GM19397 (cell line): ENCODE measurements around the gene LRRC7.
"Not testable (repeated sequence)": the region's sequence is repeated elsewhere in the genome, so short reads cannot be mapped to it uniquely, and the experiment has no call there.

ENCODE experiments used
- ATAC-seq: cut with Tn5 transposase; IDR thresholded peaks from one replicate; pipeline ENCODE4 v1.9.1; 2021; ENCODE audit warnings: mild to moderate bottlenecking, moderate library complexity; ENCODE audit not compliant: unreplicated experiment

Gene LRRC7

DNA sequence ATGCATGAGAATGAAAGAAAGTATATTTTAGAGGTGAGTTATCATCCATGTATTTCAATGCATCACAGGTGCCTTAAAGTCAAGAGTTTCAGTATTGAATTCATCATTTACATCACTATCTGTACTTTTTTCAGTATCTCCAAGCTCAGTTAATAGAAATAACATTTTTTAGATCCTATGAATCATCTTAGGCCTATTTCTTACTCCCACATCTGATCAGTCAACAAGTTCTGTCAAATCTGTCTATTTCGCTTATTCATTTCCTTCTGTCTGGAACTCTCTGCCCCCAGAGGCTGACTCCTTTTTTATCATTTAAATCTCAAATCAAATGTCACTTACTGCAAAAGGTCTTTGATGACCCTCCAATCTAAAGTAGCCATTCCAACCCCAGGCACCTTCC lies 295.2 kb downstream of the LRRC7 start:
- no peak for ATAC-seq

DNA sequence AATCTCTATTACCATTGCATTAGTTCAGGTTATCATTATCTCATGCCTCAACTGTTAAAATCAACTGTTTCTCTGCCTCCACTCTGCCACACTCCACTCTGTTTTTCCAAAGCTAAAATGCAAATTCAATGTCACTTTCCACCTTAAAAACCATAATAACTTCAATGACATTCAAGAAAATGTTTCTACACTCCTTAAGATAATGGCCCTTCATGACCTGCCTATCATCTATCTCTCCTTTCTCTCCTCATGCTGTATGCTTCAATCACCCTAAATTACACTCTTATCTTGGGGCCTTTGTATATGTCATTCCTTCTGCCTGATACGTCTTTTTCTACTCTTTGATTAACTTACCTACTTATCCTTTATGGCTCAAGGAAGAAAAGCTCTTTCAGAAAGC lies 296.0 kb downstream of the LRRC7 start:
- no peak for ATAC-seq

DNA sequence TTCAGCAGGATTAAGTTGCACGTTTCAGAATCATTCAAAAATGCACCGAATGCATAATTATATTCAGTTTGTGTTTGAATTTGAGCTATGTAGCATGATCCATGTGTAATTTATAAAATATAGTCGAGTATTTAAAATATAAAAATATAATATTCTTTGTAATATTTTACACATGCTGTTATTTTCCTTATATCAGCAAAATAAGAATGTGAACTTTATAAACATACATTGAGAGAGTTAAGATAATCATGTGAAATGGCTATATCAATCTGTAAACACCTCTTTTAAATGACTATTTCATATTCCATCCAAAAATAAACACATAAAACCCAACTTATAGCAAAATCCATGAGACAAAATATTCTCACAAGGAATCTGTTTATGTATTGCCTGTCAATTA lies 303.7 kb downstream of the LRRC7 start:
- ATAC-seq = no peak

DNA sequence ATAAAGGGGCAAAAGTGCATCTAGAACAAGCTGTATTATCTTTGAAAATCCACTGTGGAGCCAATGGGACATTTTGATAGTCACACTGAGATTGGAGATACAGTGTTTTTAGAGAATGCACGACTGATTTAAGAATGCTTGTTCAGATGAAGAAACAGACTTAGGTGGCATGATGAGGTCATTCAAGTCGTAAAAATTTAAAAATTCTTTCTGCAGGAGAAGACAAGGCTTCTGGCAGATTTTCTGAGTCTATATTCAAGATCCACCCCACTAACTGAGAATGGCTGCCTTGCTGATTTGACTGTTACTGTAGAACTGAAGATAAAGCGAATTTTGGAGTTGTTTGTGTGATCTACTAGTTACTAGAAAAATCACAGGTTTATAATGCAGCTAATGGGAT lies 310.6 kb downstream of the LRRC7 start:
- ATAC-seq = no peak

DNA sequence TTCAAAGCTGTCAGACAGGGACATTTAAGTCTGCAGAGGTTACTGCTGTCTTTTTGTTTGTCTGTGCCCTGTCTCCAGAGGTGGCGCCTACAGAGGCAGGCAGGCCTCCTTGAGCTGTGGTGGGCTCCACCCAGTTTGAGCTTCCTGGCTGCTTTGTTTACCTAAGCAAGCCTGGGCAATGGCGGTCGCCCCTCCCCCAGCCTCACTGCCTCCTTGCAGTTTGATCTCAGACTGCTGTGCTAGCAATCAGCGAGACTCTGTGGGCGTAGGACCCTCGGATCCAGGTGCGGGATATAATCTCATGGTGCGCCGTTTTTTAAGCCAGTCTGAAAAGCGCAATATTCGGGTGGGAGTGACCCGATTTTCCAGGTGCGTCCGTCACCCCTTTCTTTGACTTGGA lies 320.3 kb downstream of the LRRC7 start:
- ATAC-seq = not testable (repeated sequence)

DNA sequence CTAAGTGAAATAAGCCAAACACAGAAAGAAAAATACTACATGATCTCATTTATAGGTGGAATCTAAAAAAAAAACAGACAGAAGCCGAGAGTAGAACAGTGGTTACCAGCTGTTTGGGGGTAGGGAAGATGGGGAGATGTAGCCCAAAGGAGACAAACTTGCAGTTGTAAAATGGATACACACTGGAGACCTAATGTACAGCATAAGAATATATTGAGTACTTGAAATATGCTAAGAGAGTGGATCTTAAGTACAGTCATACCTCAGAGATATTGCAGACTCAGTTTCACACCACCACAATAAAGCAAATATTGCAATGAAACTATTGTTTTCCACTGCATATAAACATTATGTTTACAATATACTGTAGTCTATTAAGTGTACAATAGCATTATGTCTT lies 320.9 kb downstream of the LRRC7 start:
- no peak for ATAC-seq

DNA sequence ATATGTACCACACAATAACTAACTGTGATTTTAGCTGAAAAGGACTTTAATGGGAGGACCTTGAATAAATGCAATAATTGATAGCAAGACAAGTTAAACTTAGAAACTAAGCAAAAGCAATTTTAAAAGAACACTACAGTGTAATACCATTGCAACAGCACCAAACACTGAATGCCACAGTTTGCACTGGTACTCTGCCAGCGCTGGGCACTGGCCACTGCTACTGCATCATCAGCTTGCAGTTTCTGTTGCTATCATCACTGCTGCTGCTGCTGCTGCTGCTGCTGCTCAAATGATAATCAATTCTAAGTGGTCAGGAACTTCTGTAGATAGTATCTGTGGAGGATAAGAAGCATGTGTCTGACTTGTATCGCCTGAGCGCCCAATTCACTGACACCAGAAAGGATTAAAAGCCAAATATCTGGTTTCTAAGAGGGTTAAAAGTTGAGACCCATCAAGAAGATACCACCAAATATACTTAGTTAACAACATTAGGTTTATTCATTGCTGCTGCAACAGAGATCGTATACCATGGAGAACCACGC lies 330.8 kb downstream of the LRRC7 start:
- no peak for ATAC-seq

DNA sequence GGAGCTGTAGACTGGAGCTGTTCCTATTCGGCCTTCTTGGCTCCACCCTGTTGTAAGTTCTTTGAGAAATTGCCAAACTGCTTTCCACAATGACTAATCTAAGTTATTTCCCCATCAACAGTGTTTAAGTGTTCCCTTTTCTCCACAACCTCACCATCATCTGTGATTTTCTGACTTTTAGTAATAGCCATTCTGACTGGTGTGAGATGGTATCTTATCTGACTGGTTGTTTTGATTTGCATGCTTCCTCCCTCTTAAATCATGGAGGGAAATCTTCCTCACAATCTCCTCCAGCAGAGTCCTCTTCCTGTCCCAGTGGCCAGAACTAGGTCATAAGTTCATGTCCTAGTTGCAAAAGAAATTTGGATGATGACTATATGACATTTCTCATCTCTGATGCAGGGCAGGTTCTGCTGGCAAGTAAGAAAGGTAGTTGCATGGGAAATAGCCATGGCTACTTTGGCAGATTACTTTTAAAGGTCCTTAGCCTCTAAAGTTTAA lies 343.6 kb downstream of the LRRC7 start:
- ATAC-seq = no peak

DNA sequence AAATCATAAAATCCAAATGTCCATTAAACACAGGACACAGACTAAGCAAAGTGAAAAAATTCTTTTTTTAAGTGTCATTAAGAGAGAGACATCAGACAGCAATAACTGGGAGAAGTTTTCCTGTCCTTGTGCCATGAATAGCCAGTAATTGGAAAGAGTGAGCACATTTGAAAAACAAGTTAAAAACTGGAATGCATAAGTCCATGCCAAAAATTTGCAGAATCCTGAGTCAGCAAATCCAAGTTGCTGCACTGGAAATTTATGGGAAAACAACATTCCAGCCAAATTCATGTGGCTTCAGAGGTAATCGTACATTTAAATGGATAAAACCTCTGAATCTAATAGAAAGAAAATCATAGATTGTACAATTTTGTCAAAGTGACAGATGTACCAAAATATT lies 346.3 kb downstream of the LRRC7 start:
- ATAC-seq = no peak

DNA sequence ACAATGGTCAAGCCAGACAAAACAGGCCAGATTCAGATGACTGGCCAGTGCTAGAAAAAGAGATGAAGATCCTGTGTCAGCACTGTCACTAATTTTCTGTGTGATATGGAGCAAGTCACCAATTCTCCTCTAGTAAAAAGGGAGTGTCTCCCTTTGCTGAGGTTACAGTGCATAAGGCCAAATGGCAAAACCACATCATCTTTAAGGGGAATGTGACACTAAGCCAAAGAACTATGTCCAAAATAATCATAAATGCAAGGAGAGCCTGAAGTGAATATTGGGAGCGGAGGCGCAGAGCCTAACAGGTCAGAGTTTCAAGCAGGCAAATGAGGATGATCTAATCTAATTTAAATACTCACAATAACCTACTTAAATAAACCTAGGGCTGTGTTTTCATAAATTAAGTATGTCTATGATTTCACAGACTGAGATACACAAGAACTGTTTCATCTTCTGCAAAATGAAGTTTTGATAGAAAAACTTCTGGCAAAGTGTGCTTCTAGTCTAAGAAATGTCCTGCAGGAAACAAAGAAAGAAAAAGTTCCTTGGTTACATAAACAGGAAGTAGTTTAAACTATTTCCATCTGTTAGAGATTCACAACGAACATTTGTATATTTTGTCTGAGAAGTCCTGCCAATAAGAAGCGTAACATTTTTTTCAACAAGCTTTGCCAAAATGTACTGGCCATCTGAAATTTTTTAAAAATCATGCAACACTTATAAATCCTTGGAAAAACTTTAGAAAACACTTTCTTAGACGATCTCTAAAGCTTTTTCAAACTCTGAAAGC lies 347.4 kb downstream of the LRRC7 start:
- ATAC-seq = no peak

DNA sequence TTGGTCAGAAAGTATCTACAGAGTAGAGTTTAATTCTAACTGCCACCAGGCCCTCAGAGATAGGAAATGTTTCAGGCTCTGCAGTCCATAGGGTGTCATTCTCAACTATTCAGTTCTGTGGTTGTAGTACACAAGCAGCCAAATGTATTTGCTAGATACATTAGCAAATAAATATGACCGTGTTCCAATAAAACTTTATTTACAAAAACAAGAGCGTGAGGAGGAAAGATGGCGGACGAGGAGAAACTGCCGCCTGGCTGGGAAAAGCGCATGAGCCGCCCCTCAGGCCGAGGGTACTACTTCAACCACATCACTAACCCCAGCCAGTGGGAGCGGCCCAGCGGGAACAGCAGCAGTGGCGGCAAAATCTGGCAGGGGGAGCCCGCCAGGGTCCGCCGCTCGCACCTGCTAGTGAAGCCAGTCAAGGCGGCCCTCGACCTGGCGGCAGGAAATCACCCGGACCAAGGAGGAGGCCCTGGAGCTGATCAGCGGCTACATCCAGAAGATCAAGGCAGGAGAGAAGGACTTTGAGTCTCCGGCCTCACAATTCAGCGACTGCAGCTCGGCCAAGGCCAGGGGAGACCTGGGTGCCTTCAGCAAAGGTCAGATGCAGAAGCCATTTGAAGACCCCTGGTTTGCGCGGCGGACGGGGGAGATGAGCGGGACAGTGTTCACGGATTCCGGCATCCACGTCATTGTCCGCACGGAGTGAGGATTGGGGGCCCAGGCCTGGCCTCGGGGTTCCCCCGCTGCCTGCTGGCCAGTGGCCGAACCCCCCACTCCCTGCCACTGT lies 351.6 kb downstream of the LRRC7 start:
- no peak for ATAC-seq

DNA sequence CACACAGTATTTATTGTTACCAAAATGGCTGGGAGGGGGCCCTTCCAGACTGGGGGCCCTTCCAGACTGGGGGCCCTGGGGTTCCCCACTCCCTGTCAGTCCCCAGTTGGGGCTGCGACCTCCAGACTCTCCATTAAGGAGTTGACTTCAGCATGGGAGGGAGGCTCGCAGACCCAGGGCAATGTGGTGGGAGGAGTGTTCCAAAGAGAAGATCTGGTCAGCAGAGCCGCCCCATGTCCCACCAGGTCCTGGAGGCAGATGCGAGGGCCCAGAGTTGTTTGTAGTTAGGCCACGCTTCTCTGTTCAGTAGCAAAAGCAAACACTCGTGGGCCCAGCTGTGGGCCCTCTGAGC lies 352.2 kb downstream of the LRRC7 start:
- no peak for ATAC-seq

DNA sequence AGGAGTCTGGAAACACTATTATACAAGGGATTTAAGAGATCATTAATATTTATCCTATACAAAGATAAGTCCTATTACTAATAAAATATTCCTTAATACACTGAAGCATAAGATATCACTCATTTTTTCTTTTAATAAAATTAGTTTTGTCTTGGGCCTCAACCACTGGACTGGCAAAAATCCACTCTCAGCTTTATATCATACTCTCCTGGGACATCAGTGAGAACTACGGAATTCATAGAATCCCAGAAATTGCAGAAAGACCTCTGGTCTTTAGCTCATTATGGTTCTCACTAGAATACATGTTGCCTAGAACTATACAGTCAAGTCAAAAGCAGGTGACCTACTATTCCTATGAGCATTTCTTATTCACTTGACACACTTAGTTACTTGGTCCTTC lies 352.7 kb downstream of the LRRC7 start:
- ATAC-seq = no peak

DNA sequence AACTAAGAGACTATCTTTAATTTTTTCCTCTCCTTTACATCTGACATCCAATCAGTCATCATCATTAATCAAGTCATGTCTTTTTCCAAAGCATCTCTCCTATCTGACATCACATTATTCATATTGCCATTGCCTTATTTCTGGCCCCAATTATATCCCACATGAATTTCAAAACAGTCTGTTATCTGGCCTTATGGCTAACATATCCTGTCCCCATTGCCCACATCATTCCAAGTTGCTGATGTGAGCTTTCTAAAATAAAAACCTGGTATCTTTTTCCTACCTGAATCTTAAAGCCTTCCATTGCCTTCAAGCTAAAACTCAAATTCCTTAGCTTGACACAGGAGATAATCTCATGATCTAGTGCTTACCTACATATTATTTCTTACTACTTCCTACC lies 353.8 kb downstream of the LRRC7 start:
- no peak for ATAC-seq

DNA sequence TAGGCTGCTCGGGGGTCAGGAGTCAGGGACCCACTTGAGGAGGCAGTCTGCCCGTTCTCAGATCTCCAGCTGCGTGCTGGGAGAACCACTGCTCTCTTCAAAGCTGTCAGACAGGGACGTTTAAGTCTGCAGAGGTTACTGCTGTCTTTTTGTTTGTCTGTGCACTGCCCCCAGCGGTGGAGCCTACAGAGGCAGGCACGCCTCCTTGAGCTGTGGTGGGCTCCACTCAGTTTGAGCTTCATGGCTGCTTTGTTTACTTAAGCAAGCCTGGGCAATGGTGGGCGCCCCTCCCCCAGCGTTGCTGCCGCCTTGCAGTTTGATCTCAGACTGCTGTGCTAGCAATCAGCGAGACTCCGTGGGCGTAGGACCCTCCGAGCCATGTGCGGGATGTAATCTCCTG lies 360.5 kb downstream of the LRRC7 start:
- ATAC-seq = not testable (repeated sequence)

DNA sequence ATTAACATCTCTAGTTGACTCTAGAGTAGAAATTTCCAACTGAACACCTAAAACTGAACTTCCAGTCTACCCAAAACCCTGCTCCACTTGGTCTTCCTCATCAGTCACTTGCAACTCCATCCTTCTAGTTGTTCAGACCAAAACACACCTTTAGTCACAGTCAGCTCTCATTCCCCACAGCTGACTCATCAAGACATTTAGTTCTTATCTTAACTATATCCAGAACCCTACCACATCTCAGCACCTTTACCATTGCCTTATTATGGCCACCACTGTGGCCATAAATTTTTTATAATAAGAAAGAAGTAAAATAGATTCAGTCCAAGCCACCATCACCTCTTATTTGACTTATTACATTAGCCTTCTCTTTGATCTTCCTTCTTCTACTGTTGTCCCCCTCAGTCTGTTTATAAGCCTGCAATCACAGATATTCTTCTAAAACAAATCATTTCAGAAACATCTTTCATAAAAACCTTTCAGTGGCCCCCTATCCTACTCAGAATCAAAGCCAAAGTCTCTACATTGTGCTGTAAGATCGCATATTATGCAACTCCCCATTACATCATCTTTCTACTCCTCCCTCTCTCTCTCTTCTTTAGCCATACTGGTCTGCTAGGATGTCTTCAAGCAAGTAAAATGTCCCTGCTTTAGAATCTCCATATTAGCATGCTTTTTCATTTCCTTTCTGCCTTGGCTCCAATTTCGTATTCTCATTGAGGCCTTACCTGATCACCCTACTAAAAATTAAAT lies 361.8 kb downstream of the LRRC7 start:
- ATAC-seq = no peak

DNA sequence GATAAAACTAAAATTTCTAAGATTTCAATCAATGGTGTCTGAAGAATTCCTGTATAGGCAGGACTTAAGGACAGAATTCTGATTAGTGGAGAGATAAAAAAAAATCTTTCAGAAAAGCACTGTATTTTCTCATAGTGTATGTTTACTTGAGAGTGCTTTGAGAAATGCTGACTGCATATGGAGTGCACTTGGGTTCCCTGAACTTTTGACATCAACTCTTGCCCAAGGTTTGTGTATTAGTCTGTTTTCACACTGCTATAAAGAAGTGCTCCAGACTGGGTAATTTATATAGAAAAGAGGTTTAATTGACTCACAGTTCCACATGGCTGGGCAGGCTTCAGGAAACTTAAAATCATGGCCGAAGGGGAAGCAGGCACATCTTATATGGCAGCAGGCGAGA lies 362.7 kb downstream of the LRRC7 start:
- no peak for ATAC-seq

DNA sequence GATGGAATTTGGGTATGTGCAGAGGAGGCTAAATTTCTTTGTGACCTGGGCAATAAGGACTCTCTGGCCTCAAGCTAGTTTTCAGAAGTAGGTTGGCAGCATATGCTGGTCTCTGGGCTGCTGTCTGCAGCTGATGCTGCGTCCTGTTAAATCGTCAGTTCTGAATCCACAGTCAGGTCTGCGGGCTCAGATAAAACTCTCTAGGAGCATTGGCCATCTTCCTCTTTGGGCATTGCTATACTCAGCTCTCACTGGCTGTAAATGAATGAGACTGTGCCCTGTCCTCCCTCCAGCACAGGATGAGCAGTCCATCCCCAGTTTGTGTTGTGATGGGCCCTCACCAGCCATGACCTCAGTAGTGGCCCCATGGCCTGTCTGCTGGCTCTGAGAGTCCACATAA lies 365.0 kb downstream of the LRRC7 start:
- ATAC-seq = no peak

DNA sequence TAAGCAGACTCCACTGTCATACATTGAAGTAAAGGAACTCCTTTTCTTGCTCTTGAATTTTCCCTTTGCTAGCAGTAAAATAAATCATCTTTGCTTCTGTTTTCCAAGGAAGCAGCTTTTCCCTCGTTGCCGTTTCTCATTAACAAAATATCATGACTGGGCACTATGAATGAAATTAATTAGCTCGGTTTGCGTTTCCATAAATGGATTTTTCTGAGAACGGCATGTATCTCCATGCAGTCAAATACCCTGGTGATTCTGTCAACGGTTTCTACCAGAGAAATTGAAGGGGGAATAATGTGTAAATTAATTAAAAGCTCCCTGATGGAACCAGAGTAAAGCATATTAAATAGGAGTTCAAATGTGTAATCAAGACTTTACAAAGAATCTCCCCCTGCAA lies 372.5 kb downstream of the LRRC7 start:
- no peak for ATAC-seq

DNA sequence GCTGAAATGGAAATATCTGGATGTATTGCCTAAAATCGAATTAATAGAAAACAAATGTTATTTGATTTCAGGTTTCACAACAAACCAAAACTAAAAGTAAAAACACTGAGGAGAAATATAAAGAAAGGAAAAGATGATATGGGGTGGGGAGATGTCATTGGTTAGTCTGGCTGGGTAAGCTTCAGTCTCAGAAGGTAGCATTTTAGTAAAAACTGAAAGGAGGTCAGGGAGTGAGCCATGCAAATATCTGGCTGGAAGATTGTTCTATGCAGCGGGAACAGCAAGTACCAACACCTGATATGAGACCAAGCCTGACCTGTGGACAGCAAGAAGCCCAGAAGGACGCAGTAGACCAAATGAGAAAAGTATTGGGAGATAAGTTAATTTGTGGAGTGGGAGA lies 373.1 kb downstream of the LRRC7 start:
- ATAC-seq = no peak

DNA sequence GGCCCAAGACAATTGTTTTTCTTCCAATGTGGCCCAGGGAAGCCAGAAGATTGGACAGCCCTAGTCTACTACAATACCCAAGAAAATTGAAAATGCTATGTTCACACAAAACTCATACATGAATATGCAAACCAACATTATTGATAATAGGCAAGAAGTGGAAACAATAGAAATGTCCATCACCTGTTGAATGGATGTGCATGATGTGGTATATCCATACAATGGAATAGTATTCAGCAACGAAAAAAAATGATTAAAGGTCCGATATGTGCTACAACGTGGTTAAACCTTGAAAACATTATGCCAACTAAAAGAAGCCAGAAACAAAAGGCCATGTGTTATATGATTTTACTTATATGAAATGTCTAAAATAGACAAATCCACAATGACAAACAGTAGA lies 375.3 kb downstream of the LRRC7 start:
- ATAC-seq = no peak
